ENCODE data around the gene HTRA3. TPM values are rescaled to one million over a fixed set of nuclear protein-coding genes. Genes with fewer than 3 reads are reported as not detected.

Gene HTRA3
- total RNA-seq, 2 experiments from 2014 or later, result not detected

- H3K4me1 ChIP-seq (ENCODE audit: insufficient read depth, low read length), result no peaks in the 10 kb centered on the region
- H3K36me3 ChIP-seq (ENCODE audit: insufficient read depth, low read length), result no peaks in the 10 kb centered on the region
- Mint-ChIP-seq H3K9me3 (peaks cover 5% of the 10 kb centered on the region), H3K27me3 (no peaks in the 10 kb centered on the region), H3K4me3 (no peak overlapping the region), H3K36me3 (ENCODE audit: low read depth) (no peaks in the 10 kb centered on the region), H3K4me1 (ENCODE audit: low read depth) (no peaks in the 10 kb centered on the region), H3K27ac (no peak overlapping the region)
- DNase-seq, result no peak
- no peak overlapping the region for H3K27ac ChIP-seq (ENCODE audit: low read depth in 1 of 2, low read length in 2 of 2)
- H3K27me3 ChIP-seq (ENCODE audit: control insufficient read depth in 1 of 2, insufficient read depth in 2 of 2, low read length in 2 of 2), result no peaks in the 10 kb centered on the region
- POLR2A ChIA-PET, result no interaction called here
- ATAC-seq (ENCODE audit: poor library complexity), result no peak
- no peak for TF ChIP-seq CTCF (IDR thresholded peaks at IDR 0.05)
- H3K9me3 ChIP-seq (ENCODE audit: control insufficient read depth in 1 of 2, insufficient read depth in 1 of 2, low read length in 2 of 2), result peaks cover 4 to 15% of the 10 kb centered on the region in 2 experiments
- intact Hi-C loops (cut with DNase I, micrococcal nuclease), result no loop called here
- CTCF ChIA-PET, result no interaction called here
- no peak overlapping the region for H3K4me3 ChIP-seq (ENCODE audit: low read length)
Measured at GRCh38 chr4:8297691-8298485, 28.3 kb downstream of the HTRA3 start.

- no peaks in the 10 kb centered on the region for H3K4me1 ChIP-seq (ENCODE audit: insufficient read depth, low read length)
- H3K27me3 ChIP-seq (ENCODE audit: control insufficient read depth in 1 of 2, insufficient read depth in 2 of 2, low read length in 2 of 2), result no peaks in the 10 kb centered on the region
- no peaks in the 10 kb centered on the region for H3K36me3 ChIP-seq (ENCODE audit: insufficient read depth, low read length)
- Mint-ChIP-seq H3K36me3 (ENCODE audit: low read depth) (no peaks in the 10 kb centered on the region), H3K27ac (no peak overlapping the region), H3K27me3 (peaks cover 4% of the 10 kb centered on the region), H3K4me3 (no peak overlapping the region), H3K9me3 (peaks cover 5% of the 10 kb centered on the region), H3K4me1 (ENCODE audit: low read depth) (no peaks in the 10 kb centered on the region)
- intact Hi-C loops (cut with DNase I, micrococcal nuclease), result no loop called here
- peaks cover 0 to 16% of the 10 kb centered on the region in 2 experiments for H3K9me3 ChIP-seq (ENCODE audit: control insufficient read depth in 1 of 2, insufficient read depth in 1 of 2, low read length in 2 of 2)
- ChIA-PET POLR2A (no interaction called here), CTCF (interaction anchor here (0.6 kb wide), 1 partner anchor 1498 kb away, joined by 4 read pairs; no protein-coding TSS in a partner anchor)
- no peak overlapping the region for H3K4me3 ChIP-seq (ENCODE audit: low read length)
- DNase-seq (no peak), ATAC-seq (ENCODE audit: poor library complexity) (no peak)
- TF ChIP-seq CTCF (IDR thresholded peaks at IDR 0.05), result no peak
- no peak overlapping the region for H3K27ac ChIP-seq (ENCODE audit: low read depth in 1 of 2, low read length in 2 of 2)
Measured at GRCh38 chr4:8300832-8301231, 31.3 kb downstream of the HTRA3 start.

GRCh38 chr4:8301851-8302730 lies 32.5 kb downstream of the HTRA3 start:
- Mint-ChIP-seq H3K9me3 (peaks cover 5% of the 10 kb centered on the region), H3K36me3 (ENCODE audit: low read depth) (no peaks in the 10 kb centered on the region), H3K4me1 (ENCODE audit: low read depth) (no peaks in the 10 kb centered on the region), H3K27me3 (peaks cover 4% of the 10 kb centered on the region), H3K4me3 (no peak overlapping the region), H3K27ac (no peak overlapping the region)
- CTCF ChIA-PET, result no interaction called here
- no peak for TF ChIP-seq CTCF (IDR thresholded peaks at IDR 0.05)
- intact Hi-C loops (cut with DNase I, micrococcal nuclease), result no loop called here
- Histone ChIP-seq H3K27ac (ENCODE audit: low read depth in 1 of 2, low read length in 2 of 2) (no peak overlapping the region), H3K4me3 (ENCODE audit: low read length) (no peak overlapping the region), H3K27me3 (ENCODE audit: control insufficient read depth in 1 of 2, insufficient read depth in 2 of 2, low read length in 2 of 2) (no peaks in the 10 kb centered on the region), H3K36me3 (ENCODE audit: insufficient read depth, low read length) (no peaks in the 10 kb centered on the region), H3K9me3 (ENCODE audit: control insufficient read depth in 1 of 2, insufficient read depth in 1 of 2, low read length in 2 of 2) (peaks cover 0 to 16% of the 10 kb centered on the region in 2 experiments), H3K4me1 (ENCODE audit: insufficient read depth, low read length) (no peaks in the 10 kb centered on the region)
- DNase-seq, result no peak
- POLR2A ChIA-PET, result no interaction called here
- no peak for ATAC-seq (ENCODE audit: poor library complexity)
